GM18858 (cell line): ENCODE measurements around the gene MPG.

Experiments used
- ATAC-seq: cut with Tn5 transposase; IDR thresholded peaks from one replicate; pipeline ENCODE4 v1.9.1; 2021; ENCODE audit not compliant: unreplicated experiment

Gene MPG

GRCh38 chr16:66309-67182 is 11.5 kb upstream of the MPG start:
- ATAC-seq = no peak

DNA sequence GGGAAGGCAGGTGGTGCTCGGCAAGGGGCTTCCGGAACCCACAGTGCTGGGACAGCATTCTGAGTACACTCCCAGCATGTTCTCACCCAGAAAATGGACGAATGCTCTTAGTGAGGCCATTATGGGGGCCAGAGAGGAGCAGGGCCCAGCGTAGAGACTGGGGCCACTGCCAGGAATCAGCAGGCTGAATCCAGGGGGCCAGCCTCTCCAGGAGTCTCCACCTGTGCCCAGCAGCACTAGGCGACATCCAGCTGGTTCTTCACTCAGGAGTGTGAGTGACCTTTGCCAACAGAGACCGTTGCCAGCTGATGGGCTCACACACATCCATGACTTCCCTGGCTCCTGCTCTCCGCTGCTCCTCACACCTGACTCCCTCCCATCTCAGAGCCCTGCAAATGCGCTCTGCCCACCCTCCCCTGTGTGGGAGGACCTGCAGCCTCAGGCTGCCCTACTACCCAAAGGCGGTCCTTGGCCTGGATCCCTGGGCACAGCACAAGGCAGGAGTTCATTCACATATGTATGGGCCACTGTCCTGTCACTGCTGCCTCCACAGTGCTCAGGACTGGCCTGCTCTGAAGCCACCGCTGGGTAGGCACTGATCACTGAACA is 10.7 kb upstream of the MPG start:
- ATAC-seq = no peak

GRCh38 chr16:67884-68789 is 9.9 kb upstream of the MPG start:
- no peak for ATAC-seq

DNA sequence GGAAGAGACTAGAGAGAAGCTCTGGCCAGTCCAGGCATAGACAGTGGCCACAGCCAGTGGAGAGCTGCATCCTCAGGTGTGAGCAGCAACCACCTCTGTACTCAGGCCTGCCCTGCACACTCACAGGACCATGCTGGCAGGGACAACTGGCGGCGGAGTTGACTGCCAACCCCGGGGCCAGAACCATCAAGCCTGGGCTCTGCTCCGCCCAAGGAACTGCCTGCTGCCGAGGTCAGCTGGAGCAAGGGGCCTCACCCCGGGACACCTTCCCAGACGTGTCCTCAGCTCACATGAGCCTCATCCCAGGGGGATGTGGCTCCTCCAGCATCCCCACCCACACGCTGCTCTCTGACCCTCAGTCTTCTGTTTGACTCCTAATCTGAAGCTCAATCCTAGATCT is 8.8 kb upstream of the MPG start:
- ATAC-seq = no peak

DNA sequence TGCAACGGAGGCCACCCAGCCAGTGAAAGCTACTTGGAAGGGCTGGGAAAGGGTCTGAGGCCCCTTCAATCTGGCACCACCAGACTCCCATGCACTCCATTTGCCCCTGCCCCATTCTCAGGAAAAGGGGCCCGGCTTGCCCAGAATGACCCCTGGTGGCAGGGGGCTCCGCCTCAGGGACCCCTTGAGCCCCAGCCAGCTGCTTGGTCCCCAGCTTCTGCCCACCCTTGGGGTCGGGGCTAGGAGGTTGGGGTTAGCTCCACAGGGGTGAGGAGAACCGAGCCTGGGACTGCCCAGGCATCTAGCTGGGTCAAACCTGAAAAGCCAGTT is 6.8 kb upstream of the MPG start:
- ATAC-seq = no peak

DNA sequence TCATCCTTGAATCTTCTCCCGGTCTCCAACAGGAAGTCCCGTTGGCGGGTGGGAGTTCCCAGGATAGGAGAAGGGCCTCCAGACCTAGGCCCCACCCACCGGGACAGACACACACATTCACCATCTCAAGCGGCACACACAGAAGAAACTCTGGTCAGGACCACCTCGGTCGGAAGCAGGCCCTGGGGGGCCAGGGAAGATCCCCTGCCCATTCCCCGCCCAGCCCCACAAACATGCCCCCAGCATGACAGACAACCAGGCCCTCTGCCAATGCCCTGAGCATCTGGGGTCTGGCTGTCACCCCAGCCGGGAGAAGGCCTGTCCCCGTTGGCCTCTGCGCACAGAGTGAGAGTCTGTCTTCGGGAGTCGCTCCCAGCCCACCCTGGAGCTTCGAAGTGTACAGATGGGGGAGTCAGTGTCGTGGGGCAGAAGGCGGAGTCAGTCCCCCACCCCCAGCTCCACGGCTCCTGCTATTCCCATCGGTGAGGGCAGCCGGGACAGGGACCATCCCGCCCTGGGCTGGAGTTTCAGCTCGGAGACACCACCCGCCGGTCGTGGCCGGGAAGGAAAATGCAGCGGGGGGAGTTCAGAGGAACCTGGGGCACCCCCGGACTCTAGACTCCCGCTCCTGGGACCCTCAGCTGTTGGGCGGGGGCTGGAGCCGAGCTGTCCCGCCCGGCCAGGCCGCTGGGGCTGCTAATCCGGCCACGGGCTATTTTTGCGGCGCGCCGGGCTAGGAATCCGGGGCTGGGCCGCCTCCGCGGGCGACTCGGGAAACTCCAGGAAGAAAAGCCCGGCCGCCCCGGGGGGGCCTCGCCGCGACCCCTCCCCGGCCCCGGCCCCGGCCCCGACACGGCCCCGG is 6.3 kb upstream of the MPG start:
- no peak for ATAC-seq

- no peak for ATAC-seq
Measured at GRCh38 chr16:72561-73548, 5.2 kb upstream of the MPG start, which contains the start of gene RHBDF1. RHBDF1 (minus strand) TSS chr16:72631; CDS start chr16:65015, 7,616 bp downstream.

DNA sequence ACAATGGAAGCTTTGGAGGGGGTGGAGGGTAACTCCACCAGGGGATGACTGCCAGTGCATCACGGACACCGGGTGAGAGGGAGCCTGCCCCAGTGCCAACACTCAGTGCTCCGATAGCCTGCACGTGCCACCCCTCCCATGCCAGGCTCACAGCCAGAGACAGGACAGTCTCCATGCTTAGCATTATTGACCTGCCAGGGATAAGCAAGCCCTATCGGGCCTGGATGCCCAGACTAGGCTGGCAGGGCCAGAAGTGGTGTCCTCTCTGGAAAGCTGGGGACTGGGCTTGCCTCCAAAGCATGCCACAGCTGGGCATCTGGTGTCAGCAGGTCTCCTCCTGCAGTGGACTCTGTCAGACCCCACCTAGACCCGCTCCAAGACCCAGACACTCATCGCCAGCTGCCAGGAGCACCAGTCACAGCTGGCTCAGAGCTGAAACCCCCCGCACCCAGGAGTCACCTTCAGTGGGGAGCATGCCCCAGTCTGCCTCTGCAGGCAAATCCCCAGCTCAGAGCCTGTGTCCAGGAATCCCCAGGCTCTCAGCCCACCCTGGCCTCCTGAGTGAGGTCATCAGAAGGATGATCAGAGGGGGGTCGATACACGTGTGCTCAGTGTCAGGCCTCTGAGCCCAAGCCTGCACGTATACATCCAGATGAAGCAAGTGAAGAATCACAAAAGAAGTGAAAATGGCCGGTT is 3.8 kb upstream of the MPG start:
- ATAC-seq = no peak

DNA sequence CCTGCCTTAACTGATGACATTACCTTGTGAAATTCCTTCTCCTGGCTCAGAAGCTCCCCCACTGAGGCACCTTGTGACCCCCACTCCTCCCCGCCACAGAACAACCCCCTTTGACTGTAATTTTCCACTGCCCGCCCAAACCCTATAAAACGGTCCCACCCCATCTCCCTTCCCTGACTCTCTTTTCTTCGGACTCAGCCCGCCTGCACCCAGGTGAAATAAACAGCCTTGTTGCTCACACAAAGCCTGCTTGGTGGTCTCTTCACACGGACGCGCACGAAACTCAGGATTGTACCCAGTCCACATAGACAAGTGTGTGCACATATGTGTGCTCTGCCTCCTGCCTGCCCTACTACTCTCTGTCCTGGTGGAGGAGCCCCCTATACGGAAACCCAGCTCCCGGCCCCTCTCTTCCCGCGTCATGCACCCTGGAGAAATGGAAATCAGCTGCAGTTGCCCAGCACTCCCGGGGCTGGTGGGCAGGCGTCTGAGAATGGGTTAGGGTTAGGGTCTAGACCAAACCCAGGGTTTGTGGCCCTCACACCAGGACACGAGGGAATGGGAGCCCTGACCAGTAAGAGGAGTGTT is 3.2 kb upstream of the MPG start:
- ATAC-seq = no peak

- ATAC-seq = no peak
Measured at GRCh38 chr16:75580-76501, 2.2 kb upstream of the MPG start.

DNA sequence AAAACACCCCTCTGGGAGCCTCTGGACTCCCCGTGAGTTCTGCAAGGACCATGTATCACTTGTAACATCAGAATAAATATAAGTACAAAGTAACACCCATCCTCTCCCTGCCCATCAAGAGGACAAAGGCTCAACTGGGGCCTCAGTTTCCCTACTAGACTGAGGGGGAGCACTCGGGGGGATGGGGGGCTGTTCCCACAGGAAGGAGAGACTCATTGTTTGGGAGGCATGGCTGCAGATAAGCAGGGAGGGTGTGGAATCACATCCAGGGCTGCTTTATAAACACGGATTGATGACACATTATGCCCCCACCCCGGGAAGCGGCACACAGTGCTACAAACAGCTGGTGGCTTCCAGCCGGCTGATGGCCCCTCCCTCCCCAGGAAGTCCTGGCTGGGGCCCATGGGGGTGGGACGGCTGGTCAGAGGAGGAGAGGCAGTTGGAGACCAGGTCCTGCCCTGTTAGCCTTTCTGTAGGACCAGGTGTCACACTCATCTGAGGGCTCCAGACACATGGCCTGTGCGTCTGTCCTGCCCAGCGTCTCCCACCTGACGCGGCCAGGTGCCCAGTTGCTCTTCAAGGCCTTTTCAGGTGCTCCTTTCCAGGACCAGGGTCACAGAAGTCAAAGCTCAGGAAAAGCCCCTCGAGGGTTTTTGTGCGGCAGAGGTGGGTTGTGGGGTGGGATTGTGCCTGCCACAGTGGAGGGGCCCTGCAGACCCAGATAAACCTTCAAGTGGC is 1.3 kb upstream of the MPG start:
- ATAC-seq = no peak

- ATAC-seq = no peak
Measured at GRCh38 chr16:77273-77806, 685 bp upstream of the MPG start.

GRCh38 chr16:78444-79150 is 572 bp downstream of the MPG start:
- peak; percentile 13 for ATAC-seq

- no peak for ATAC-seq
Measured at GRCh38 chr16:79151-80054, 1.4 kb downstream of the MPG start.

GRCh38 chr16:83060-83603 is 5.1 kb downstream of the MPG start:
- ATAC-seq = no peak
